Tibial artery (tissue), 4 donors: Measurements from ENCODE around the gene OR1J2.
A peak's percentile ranks its signal among the peaks of the same experiment; 100 is the strongest.

Experiments used
- DNase-seq, 2 donors: peaks; one replicate each; pipeline ENCODE4 v3.0.0-alpha.2; 2019
- H3K27ac ChIP-seq, 2 donors: fragments of 200-600 bp; sonication (generic) in 1 of 2; 1 replicate in 1 of 2; 2 replicates in 1 of 2; pipeline ENCODE4 v1.5.1; 2018 to 2019; ENCODE audit warnings: mild to moderate bottlenecking in 1 of 2
- H3K27me3 ChIP-seq, 2 donors: fragments of 200-600 bp; sonication (generic) in 1 of 2; one replicate each; pipeline versions ENCODE4 v1.5.1 to v1.6.0; 2016 to 2019
- H3K36me3 ChIP-seq, 3 donors: fragments of 200-600 bp; sonication (generic) in 2 of 3; one replicate each; pipeline ENCODE4 v1.5.1; 2016 to 2019; ENCODE audit warnings: mild to moderate bottlenecking in 2 of 3
- H3K4me1 ChIP-seq, 4 donors: fragments of 200-600 bp; sonication (generic) in 2 of 4; 1 replicate in 3 of 4; 2 replicates in 1 of 4; pipeline ENCODE4 v1.5.1; 2016 to 2019
- H3K4me3 ChIP-seq, 2 donors: fragments of 200-600 bp; sonication (generic) in 1 of 2; 1 replicate in 1 of 2; 2 replicates in 1 of 2; pipeline ENCODE4 v1.5.1; 2018 to 2019; ENCODE audit warnings: mild to moderate bottlenecking in 2 of 2
- H3K9me3 ChIP-seq, 3 donors: fragments of 200-600 bp; sonication (generic) in 1 of 3; one replicate each; pipeline ENCODE4 v1.5.1; 2016 to 2019
- intact Hi-C: fragments of 100-400 bp; cut with DNase I; formaldehyde crosslinking; loops from one replicate; pipeline ENCODE4 v1.15.0; 2023; ENCODE audit warnings: low total_unique reads
- TF ChIP-seq, protein P1 (sequence below), 2 experiments: fragments of 200-600 bp in 1 of 2; fragments of 450-650 bp in 1 of 2; IDR thresholded peaks; one replicate each; pipeline ENCODE4 v1.5.1; 2017 to 2019; ENCODE audit warnings: antibody characterized with exemption in 2 of 2, mild to moderate bottlenecking in 1 of 2, moderate library complexity in 1 of 2

The OR1J2 gene, protein sequence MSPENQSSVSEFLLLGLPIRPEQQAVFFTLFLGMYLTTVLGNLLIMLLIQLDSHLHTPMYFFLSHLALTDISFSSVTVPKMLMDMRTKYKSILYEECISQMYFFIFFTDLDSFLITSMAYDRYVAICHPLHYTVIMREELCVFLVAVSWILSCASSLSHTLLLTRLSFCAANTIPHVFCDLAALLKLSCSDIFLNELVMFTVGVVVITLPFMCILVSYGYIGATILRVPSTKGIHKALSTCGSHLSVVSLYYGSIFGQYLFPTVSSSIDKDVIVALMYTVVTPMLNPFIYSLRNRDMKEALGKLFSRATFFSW

DNA sequence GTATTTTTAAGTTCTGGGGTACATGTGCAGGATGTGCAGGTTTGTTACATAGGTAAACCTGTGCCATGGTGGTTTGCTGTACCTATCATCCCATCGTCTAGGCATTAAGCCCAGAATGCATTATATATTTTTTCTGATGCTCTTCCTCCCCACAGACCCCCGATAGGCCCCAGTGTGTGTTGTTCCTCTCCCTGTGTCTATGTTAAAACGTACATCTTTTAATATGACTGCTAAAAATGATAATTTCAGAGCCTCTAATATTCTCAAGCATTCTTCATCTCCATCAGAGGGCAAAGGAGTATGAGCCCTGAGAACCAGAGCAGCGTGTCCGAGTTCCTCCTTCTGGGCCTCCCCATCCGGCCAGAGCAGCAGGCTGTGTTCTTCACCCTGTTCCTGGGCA is at the start of gene OR1J2:
OR1J2 (plus strand) TSS at position 301 of the 400 bp plus-strand sequence; CDS start at position 301, 0 bp downstream.
- Histone ChIP-seq H3K27me3 (peaks cover 0 to 3% of the 10 kb centered on the region in 2 donors), H3K4me3 (no peak within 1 kb of the TSS), H3K4me1 (no peaks in the 10 kb centered on the region), H3K36me3 (no peaks in the 10 kb centered on the region), H3K27ac (no peak within 1 kb of the TSS), H3K9me3 (no peaks in the 10 kb centered on the region)
- TF ChIP-seq, protein P1, sequence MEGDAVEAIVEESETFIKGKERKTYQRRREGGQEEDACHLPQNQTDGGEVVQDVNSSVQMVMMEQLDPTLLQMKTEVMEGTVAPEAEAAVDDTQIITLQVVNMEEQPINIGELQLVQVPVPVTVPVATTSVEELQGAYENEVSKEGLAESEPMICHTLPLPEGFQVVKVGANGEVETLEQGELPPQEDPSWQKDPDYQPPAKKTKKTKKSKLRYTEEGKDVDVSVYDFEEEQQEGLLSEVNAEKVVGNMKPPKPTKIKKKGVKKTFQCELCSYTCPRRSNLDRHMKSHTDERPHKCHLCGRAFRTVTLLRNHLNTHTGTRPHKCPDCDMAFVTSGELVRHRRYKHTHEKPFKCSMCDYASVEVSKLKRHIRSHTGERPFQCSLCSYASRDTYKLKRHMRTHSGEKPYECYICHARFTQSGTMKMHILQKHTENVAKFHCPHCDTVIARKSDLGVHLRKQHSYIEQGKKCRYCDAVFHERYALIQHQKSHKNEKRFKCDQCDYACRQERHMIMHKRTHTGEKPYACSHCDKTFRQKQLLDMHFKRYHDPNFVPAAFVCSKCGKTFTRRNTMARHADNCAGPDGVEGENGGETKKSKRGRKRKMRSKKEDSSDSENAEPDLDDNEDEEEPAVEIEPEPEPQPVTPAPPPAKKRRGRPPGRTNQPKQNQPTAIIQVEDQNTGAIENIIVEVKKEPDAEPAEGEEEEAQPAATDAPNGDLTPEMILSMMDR (IDR thresholded peaks at IDR 0.05): no peak
- DNase-seq: no peak
- intact Hi-C loops: no loop called here

DNA sequence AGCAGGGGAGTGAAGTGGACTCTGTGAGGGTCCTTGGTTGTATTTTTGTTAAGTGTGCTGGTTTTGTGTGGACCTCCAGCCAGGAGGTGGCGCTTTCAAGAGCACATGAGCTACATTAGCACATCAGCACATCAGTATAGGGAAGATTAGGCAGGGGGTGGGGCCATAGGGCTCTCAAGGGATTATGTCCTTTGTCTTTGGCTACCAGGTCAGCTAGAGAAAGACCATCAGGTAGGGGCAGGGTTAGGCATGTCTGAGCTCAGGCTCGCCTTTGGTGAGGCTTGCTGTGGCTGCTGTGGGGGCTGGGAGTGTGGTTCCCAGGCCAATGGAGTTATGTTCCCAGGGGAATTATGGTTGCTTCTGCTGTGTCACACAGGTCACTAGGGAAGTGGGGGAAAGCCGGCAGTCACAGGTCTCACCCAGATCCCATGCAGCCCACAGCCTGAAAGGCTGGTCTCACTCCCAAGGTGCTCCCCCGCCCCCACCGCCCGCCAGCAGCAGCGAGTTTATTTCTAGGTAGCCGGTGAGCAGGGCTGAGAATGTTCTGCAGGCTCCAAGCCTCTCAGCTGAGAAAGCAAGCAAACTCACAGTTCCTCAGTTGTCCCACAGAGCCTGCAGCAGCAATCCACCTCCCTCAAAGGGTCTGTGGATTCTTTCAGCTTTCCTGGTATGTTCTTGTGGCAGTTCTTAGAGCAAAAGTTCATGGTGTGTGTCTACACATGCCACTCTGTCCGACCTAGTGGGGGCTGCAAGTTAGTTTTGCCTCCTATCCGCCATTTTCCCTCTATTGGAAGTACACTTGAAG is 46.6 kb upstream of the OR1J2 start:
- no peak overlapping the region for H3K27ac ChIP-seq
- intact Hi-C loops: loop anchor here (2.0 to 10.0 kb wide), 2 partner anchors 347 to 891 kb away; partner anchors contain the start of gene CRB2

DNA sequence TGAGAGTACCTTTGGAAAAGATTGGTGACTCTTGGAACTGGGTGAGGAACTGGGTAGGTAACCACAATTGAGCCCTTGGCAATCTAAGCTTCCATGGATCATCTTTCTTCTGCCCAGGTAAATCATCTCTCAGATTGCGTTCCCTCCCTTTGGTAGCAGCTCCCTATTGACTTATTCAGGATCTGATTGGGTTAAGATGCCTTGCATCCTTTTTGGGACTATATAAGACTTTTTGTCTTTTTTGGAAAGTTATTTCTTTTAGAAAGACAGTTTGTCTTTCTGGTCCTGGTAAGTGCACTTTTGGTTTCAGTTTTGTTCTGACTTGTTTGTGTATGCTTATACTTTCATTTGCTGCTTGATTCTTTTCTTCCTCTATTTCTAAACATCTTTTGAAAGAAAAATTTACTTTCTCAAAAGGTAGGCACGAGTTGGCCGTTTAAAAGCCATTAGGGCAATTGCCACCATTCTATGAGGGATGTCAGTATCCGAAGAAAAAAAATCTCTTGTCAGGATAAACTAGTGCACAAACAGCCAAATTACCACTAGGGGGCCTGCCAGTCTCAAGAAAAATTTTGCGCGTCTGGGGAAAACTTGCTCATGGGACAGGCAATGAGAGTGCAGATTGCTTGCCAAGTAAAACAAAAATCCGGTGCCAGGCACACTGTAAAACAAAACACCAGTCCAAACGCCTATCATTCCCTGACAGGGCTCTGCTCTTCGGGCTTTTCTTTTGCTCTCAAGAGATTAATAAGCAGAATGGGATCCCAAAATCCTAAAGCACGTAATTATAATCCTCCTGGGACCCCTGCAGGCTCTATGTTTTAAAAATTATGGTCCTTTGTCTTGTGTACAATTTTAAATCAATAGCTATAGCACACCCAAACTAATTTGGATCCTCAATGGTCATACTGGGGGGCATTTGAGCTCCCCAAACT is 45.7 kb upstream of the OR1J2 start:
- DNase-seq: peak; percentile 79 to 86
- TF ChIP-seq, protein P1 (IDR thresholded peaks at IDR 0.05): peak; percentile 73 to 89
- H3K27me3 ChIP-seq: peaks cover 0 to 20% of the 10 kb centered on the region in 2 donors
- intact Hi-C loops: loop anchor here (2.0 to 10.0 kb wide), 2 partner anchors 346 to 890 kb away; partner anchors contain the start of gene CRB2
- peaks cover 0 to 13% (median 5%) of the 10 kb centered on the region in 4 donors for H3K4me1 ChIP-seq
- peaks cover 0 to 4% (median 0%) of the 10 kb centered on the region in 3 donors for H3K9me3 ChIP-seq
- no peak overlapping the region for H3K27ac ChIP-seq
- H3K36me3 ChIP-seq: no peaks in the 10 kb centered on the region
- H3K4me3 ChIP-seq: peak overlapping the region; percentile 34 to 40

More for the DNA sequence above, 46.6 kb upstream of the OR1J2 start:
- no peaks in the 10 kb centered on the region for H3K36me3 ChIP-seq
- peaks cover 0 to 13% (median 5%) of the 10 kb centered on the region in 4 donors for H3K4me1 ChIP-seq
- H3K4me3 ChIP-seq: peak overlapping the region in 1 of 2 donors; percentile 40
- H3K27me3 ChIP-seq: peaks cover 0 to 23% of the 10 kb centered on the region in 2 donors
- TF ChIP-seq, protein P1 (IDR thresholded peaks at IDR 0.05): no peak
- no peak for DNase-seq
- H3K9me3 ChIP-seq: peaks cover 0 to 4% (median 0%) of the 10 kb centered on the region in 3 donors

DNA sequence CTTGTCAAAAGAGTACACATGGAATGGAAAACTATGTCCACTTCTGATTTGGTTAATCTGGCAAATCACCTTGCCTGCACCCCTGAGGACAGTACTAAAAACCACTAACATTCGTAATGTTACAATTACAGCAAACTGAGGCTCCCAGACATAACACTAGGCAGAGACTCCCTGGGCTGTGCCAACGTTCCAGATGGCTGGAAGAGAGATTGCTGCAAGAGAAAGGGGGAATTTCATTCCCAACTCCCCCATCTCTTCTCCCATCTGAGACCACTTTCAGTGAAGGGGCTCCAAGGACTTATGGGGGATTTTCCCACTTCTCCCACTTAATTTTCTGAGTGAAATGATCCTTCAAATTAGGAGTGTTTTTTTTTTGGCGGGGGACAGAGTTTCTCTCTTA is 44.1 kb upstream of the OR1J2 start:
- Histone ChIP-seq H3K4me3 (no peak overlapping the region), H3K9me3 (no peaks in the 10 kb centered on the region), H3K36me3 (no peaks in the 10 kb centered on the region), H3K4me1 (peaks cover 0 to 13% (median 5%) of the 10 kb centered on the region in 4 donors), H3K27ac (no peak overlapping the region), H3K27me3 (peaks cover 0 to 26% of the 10 kb centered on the region in 2 donors)
- intact Hi-C loops: loop anchor here (10.0 kb wide), 1 partner anchor 888 kb away; the partner anchor contains the start of gene CRB2
- DNase-seq: no peak
- TF ChIP-seq, protein P1 (IDR thresholded peaks at IDR 0.05): no peak

DNA sequence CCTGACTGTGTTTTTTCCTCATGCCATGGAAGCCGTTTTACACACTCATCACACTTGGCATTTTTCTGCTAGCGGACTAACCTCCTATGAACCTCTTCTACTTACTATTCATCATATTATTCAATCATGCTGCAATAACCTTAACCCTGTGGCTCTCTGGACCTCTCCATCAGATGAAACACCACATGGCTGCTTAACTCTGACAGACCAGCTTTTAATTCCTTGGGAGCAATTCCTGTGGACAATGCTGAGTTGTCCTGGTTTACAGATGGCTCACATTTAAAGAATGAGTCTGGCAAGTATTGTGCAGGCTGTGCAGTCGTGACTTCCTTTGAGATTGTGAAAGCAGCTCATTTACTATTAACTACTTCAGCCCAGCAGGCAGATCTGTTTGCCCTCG is 41.9 kb upstream of the OR1J2 start:
- H3K4me3 ChIP-seq: no peak overlapping the region
- intact Hi-C loops: loop anchor here (10.0 kb wide), 1 partner anchor 886 kb away; the partner anchor contains the start of gene CRB2
- peaks cover 0 to 30% of the 10 kb centered on the region in 2 donors for H3K27me3 ChIP-seq
- H3K9me3 ChIP-seq: no peaks in the 10 kb centered on the region
- no peak for DNase-seq
- no peaks in the 10 kb centered on the region for H3K36me3 ChIP-seq
- TF ChIP-seq, protein P1 (IDR thresholded peaks at IDR 0.05): no peak
- peaks cover 0 to 13% (median 5%) of the 10 kb centered on the region in 4 donors for H3K4me1 ChIP-seq
- no peak overlapping the region for H3K27ac ChIP-seq
